Activated CD4-positive, alpha-beta T cell treated with anti-CD3 and anti-CD28 coated beads, Interleukin-2, Interleukin-6, amounts not matched to agents 100 ng/mL and 50 ng/mL, durations not matched to agents 16 hours and 8 hours (primary cell): Measurements from ENCODE around the gene SLC25A48.

Experiments used
- DNase-seq: peaks from one replicate; pipeline ENCODE4 v3.0.0-alpha.2; 2020

The SLC25A48 gene

DNA sequence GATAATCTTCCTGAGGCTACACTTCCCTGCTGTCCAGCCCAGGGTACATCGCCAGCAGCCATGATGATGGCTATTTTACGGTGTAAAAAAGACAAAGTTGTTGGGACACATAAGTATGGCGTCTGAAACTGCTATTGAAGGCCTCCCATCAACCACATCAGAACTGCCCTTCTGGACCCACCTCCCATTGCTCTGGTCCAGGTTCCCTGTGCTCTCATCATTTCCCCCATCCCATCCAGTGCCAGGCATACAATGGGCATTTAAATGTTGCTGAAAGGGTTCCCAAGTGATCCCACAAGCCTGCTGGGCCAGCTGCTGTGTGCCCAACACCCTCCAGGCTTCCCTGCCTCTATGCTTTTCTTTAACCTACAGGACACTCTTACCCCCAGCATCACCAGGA is 50.6 kb downstream of the SLC25A48 start:
- DNase-seq = no peak

- no peak for DNase-seq
These were observed 51.7 kb downstream of the SLC25A48 start for GRCh38 chr5:135886136-135886535.

- DNase-seq = peak; percentile 84
These were observed 53.0 kb downstream of the SLC25A48 start for GRCh38 chr5:135887447-135887864.

DNA sequence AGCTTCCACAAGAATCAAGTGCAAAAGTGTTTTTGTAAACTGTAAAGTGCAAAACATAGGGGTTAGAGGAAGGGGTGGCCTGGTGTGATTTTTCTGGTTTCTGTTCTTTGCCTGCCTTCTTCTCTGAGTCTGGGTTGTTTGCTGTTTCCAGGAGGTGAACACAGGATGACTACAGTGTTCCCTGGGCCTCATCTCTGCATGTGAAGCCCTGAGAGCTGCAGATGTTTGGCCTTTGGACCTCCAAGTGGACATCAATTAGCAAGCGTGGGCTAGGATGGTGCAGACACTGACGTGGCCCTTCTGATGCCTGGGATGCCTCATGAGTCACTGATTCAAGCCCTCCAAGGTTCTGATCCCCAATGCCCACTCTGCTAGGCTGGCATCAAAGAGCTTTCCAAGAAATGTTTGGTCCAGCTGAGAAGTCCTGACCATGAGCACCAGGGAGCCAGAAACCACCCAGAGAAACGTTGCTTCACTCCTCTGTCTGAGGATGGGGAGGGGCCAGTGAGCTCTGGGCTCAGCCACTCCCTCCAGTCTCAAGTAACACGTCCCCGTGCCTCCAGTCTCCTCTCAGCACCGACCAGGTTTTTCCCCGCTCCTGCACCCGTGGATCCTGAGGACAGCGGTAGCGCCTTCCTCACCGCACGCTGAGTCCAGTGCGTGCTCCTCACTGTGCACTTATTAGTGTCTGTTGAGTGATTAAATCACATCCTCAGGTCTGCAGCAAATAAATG is 53.6 kb downstream of the SLC25A48 start:
- no peak for DNase-seq

DNA sequence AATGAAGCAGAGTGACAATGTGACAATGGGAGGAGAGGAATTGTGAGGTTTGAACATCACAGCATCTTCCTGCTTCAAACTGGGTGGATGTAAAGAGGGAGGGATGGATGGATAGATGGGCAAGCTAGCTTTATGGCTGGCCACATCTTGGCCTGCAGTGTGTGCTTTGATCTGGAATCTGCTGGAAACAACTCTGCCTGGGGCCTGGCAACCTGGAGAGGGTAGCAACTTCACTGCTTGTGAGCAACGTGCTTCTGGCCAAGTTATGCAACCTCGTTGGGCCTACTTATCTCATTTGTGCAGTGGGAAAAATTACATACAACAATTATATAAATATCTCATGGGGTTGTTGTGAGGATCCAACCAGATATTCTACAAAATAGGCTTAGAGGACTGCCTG is 55.8 kb downstream of the SLC25A48 start:
- DNase-seq = no peak

DNA sequence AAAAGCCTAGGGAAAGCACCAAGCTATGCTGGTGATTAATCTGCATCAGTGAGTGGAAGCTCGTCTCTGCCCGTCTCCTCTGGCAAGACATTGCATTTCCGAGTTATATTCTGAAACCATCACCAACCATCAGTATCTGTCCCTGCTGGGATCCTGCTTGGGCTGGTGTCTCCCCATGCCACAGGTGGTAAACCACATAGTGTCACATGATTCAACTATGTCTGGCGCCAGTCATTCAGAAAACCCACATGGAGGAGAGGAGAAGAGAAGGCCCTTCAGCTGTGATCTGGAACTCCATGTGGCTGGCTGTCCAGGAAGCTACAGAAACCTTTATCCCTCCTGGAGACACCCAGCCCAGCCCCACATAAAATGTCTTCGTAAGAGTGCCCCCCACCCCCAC is 56.4 kb downstream of the SLC25A48 start:
- peak; percentile 89 for DNase-seq

- DNase-seq = no peak
These were observed 56.8 kb downstream of the SLC25A48 start for GRCh38 chr5:135891268-135891667.

DNA sequence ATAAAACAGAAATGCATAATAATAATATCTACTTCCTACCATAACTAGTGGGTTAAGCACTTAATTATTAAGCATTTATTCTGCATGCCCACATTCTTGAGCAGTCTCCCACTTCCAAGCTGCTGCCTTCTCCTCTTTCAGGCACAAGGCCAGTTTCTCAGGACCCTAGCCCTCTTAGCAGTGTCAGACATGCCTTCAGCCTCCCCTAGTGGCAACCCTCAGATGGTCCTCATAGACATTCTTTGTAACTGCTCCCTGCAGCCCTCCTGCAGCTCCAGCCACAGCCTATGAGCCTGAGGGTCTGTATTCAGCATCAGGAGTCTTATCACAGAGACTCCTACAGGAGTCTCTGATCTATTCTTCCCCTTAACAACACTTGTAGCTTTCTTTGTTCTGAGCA is 57.3 kb downstream of the SLC25A48 start:
- no peak for DNase-seq

DNA sequence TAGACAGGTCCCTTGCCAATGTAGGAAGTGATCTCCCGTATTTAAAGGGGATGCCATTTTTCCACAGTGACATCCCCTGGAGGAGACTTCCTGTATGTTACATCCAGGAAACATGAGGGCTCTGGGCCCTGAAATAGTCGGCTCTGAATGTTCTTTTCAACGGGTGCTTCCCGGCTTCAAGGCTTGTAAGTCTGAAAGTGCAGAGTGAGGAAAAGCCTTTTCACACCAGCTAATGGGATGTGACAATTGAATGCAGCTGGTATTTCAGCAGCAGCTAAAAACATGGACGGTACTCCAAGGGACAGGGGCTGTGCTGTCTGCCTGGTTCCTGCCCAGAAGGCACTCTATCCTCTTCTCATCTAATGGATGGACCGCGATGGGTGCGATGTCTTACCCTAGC is 59.8 kb downstream of the SLC25A48 start:
- no peak for DNase-seq

DNA sequence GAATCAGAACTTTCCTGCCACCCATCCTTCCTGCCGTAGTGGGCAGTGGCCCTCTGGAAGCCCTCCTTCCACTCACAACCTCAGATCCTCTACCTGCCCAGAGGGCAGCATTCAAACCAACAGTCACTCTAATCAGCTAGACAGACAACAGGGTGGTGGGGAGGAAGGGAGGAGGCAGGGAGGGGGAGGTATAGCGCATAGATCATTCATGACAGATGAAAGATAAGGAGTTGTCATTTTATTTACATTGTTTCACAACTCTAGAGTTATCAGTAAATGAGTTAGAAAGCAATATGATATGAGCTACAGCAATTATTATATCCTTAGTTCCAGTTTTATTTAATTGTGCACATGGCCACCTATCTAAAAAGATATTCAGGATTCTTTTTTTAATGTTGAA is 60.3 kb downstream of the SLC25A48 start:
- no peak for DNase-seq

- DNase-seq = peak; percentile 7
These were observed 61.1 kb downstream of the SLC25A48 start, which contains the start of gene IL9 for GRCh38 chr5:135895474-135896006. Gene IL9 (minus strand): TSS chr5:135895841. CDS start chr5:135895816, 25 bp downstream.

DNA sequence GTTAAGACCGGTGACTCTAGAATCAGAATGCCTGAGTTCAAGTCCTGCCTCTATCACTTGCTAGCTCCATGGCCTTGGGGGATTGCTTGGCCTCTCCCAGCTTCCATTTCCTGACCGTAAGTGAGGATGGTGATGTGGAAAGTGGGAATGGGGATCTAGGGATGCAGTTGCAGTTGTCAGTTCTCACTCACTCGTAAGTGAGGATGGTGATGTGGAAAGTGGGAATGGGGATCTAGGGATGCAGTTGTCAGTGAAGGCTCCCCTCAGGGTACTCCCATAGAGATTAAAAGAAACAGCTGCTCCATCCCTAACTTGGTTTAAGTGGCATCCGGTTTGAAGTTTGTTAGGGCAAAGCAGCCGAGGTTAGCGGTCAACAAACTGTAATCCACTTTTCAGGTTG is 64.2 kb downstream of the SLC25A48 start:
- DNase-seq = no peak

DNA sequence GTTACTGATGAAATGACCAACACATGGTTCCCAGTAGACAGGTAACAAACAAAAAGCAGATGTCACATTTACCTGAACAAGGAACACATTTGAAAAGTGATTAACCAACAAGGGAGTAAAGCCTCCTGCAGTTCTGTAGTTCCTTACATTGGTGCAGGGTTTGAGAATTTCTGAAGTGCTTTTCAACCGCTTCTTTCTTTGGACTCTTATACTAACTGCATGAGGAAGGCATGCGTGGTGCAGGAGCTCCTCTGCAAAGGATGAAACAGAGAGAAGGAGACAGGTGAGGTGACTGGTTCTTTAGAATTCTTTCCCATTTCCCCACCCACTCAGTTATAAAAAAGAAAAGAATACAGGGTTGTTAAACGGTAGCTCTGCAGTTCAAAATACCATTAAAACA is 65.8 kb downstream of the SLC25A48 start:
- no peak for DNase-seq

GRCh38 chr5:135901633-135902032 is 67.2 kb downstream of the SLC25A48 start:
- DNase-seq = no peak

GRCh38 chr5:135905144-135905543 is 70.7 kb downstream of the SLC25A48 start:
- DNase-seq = no peak

DNA sequence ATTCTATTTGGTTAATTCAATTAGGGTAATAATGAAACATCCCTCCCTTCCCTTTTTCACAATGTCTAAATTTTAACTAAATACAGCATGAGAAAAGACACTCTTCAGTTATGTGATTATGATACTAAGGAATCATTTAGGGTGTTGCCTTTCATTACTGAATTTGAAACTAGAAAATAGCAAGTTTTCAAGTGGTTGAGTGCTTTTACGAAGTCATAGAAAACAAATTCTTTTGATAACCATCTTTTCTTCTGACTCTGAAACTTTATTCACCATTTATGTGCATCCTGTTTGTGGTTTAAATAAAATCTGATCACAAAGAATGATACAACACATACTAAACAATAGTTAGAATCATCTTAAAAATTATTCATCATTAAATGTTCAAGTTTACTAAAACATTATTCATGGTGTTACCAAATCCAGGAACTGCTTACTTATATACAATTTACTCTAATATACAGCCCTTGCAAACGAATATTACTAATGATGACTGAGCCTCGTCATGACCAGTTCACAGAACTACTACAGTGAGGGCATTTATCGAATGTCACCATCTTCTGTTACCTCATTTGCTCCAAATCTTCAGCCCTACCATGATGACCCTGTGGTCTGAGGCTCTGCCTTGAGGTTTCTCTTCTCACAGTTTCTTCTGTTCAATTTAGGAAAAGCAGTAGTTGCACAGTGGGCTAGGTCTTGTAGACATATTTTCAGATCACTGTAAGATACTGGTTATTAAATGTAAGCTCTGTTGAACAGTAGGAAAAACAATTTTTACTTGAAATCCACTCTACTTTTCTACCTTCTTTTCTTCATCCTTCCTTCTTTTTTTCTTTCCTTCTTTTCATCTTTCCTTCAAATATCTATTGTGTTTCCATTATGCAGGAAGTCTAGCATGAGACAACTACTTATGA is 79.5 kb downstream of the SLC25A48 start:
- DNase-seq = peak; percentile 58

- no peak for DNase-seq
These were observed 81.1 kb downstream of the SLC25A48 start for GRCh38 chr5:135915466-135916001.

- DNase-seq = peak; percentile 49
These were observed 82.3 kb downstream of the SLC25A48 start for GRCh38 chr5:135916638-135917263.

GRCh38 chr5:135920199-135920598 is 85.7 kb downstream of the SLC25A48 start:
- DNase-seq = no peak

DNA sequence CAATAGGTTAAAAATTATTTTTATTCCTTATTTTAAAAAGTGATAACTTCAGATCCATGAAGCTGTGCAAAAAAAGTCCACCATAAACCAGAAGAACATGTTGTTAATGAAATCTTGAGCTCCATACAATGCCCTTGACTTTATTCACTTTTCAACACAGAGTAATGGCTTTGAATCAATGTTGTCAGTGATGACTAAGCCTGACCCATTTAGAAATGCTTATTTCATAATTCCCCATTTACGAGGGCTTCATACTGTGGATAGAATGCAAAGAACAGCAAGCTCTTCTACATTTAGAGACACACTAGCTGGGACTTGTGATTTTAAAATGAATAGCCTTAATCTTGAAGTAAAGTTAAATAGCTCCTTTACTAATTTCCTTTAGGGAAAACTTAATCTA is 86.9 kb downstream of the SLC25A48 start:
- DNase-seq = no peak

DNA sequence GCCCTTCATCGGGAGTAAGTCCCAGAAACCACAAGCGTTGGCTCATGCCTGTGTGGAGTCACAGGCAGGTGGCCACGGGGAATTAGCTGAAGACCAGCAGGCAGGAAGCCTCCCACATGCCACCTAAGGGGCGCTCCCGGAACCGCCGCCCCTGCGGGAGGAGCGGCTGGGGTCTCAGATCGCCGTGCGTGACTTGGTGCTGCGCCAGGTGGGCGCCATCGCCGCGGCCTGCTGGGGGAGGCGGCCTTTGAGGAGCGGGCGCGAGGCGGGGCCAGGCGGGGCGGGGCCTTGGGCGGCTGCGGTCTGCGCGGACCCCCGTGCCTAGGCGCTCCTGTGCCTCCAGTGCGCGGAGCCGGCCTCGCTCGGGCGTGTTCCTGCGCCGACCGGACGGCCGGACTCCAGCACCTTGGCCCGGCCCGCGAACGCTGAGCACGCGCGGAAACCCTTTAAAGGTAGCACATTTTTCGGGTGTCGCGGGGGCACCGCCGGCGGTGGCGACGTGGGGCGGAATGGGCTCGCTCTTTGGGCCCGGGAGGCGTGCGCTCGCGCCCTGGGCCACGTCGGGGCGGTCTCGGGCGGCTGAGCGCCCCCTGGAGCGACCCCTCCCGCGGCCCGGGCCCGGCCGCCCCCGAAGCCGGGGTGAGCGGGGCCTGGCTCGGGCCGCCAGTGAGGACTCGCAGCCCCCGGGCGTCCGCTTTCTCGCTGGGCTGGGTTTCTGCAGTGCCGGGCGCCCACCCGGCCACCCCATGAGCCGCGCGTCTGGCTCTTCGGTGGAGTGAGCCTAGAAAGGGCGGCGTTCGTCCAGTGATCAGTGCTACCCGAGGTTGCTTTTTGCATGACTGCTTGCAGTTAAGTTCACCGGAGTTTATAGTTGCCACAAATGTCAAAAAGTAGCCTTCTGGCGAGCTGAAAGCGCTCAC is 95.8 kb downstream of the SLC25A48 start:
- DNase-seq = no peak

DNA sequence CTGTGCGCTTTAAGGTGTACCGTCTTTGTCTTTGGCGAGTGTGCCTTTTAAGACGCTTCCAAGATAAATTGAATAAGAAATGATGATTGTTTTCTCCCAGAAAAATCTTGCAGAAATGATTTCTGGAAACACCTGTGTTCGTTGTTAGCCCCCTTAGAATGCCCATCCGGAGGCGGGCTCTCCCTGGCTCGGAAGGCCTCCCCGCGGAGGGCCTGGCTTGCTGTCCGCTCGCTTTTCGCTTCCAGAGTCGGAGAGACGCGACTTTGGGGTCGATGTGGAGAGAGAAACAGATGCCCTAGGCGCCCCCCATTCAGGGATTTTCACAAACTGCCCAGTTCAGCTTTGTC is 96.5 kb downstream of the SLC25A48 start:
- DNase-seq = no peak
